ENCODE results near the gene EYS. TPM values are rescaled to one million over a fixed set of nuclear protein-coding genes. Genes with fewer than 3 reads are reported as not detected.

EYS gene
- total RNA-seq, 1 experiment from 2014 or later = not detected

- H2AFZ ChIP-seq (ENCODE audit: low read depth, low read length, poor library complexity, severe bottlenecking) = no peak overlapping the region
- H3K9me2 ChIP-seq (ENCODE audit: insufficient read depth) = no peaks in the 10 kb centered on the region
- H3K79me2 ChIP-seq (ENCODE audit: insufficient read depth, low read length) = no peaks in the 10 kb centered on the region
- ChIA-PET CTCF (no interaction called here), POLR2A (no interaction called here), RAD21 (ENCODE audit: low non-redundant PET in 1 of 2, low total read pairs in 2 of 2, uncharacterized antibody in 2 of 2, unreplicated experiment in 2 of 2) (no interaction called here)
- no TSS peak for BruUV-seq (replicated peaks)
- H3K9me3 ChIP-seq (ENCODE audit: control insufficient read depth in 1 of 2, insufficient read depth in 1 of 2, low read depth in 1 of 2, low read length in 2 of 2) = peaks cover 4 to 7% of the 10 kb centered on the region in 2 experiments; a peak in 2 of 4 replicates
- no peak overlapping the region for H3K4me2 ChIP-seq (ENCODE audit: low read length)
- DNase-seq (ENCODE audit: low read depth, low spot score) (no peak), ATAC-seq (no peak)
- no peak overlapping the region for H3K9ac ChIP-seq (ENCODE audit: low read length)
- no peak overlapping the region for H3K27ac ChIP-seq (ENCODE audit: low read depth, low read length)
- H3K4me1 ChIP-seq (ENCODE audit: control insufficient read depth in 1 of 2, insufficient read depth in 2 of 2, low read length in 2 of 2) = no peaks in the 10 kb centered on the region
- H3K27me3 ChIP-seq (ENCODE audit: insufficient read depth, low read length) = no peaks in the 10 kb centered on the region
- intact Hi-C loops (cut with micrococcal nuclease) = no loop called here
- no peak overlapping the region for H3K4me3 ChIP-seq (replicated peaks in 1 of 2; ENCODE audit: low read depth in 1 of 2, low read length in 2 of 2)
- H3K36me3 ChIP-seq (ENCODE audit: control insufficient read depth in 1 of 2, insufficient read depth in 2 of 2, low read length in 2 of 2) = no peaks in the 10 kb centered on the region
- TF ChIP-seq ATF3 (IDR thresholded peaks at IDR 0.05) = no peak
- no peak for TF ChIP-seq POLR2A (IDR thresholded peaks at IDR 0.05; ENCODE audit: borderline replicate concordance, extremely low read depth, insufficient read depth, insufficient read length)
- TF ChIP-seq SRF (IDR thresholded peaks at IDR 0.05; ENCODE audit: low read depth) = no peak
- TF ChIP-seq, protein P1, sequence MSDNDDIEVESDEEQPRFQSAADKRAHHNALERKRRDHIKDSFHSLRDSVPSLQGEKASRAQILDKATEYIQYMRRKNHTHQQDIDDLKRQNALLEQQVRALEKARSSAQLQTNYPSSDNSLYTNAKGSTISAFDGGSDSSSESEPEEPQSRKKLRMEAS (IDR thresholded peaks at IDR 0.05) = no peak
- no peak for TF ChIP-seq CBX3 (IDR thresholded peaks at IDR 0.05; ENCODE audit: low read depth)
- TF ChIP-seq ELF1 (IDR thresholded peaks at IDR 0.05; ENCODE audit: borderline replicate concordance, low read depth) = no peak
- TF ChIP-seq FOSL1 (IDR thresholded peaks at IDR 0.05; ENCODE audit: low read depth) = no peak
- TF ChIP-seq ZNF274 (IDR thresholded peaks at IDR 0.05; ENCODE audit: low read depth, low read length) = no peak
- no peaks in the 10 kb centered on the region for H4K20me1 ChIP-seq (ENCODE audit: insufficient read depth)
Measured at GRCh38 chr6:64185621-64186020, 1521.4 kb downstream of the EYS start.

- Histone ChIP-seq H3K9me3 (ENCODE audit: control insufficient read depth in 1 of 2, insufficient read depth in 1 of 2, low read depth in 1 of 2, low read length in 2 of 2) (peaks cover 0 to 4% of the 10 kb centered on the region in 2 experiments; a peak in 2 of 4 replicates), H3K27me3 (ENCODE audit: insufficient read depth, low read length) (no peaks in the 10 kb centered on the region), H4K20me1 (ENCODE audit: insufficient read depth) (no peaks in the 10 kb centered on the region), H2AFZ (ENCODE audit: low read depth, low read length, poor library complexity, severe bottlenecking) (no peak overlapping the region), H3K9ac (ENCODE audit: low read length) (no peak overlapping the region), H3K4me2 (ENCODE audit: low read length) (no peak overlapping the region), H3K4me1 (ENCODE audit: control insufficient read depth in 1 of 2, insufficient read depth in 2 of 2, low read length in 2 of 2) (no peaks in the 10 kb centered on the region), H3K4me3 (replicated peaks in 1 of 2; ENCODE audit: low read depth in 1 of 2, low read length in 2 of 2) (no peak overlapping the region), H3K36me3 (ENCODE audit: control insufficient read depth in 1 of 2, insufficient read depth in 2 of 2, low read length in 2 of 2) (no peaks in the 10 kb centered on the region), H3K9me2 (ENCODE audit: insufficient read depth) (no peaks in the 10 kb centered on the region), H3K79me2 (ENCODE audit: insufficient read depth, low read length) (no peaks in the 10 kb centered on the region), H3K27ac (ENCODE audit: low read depth, low read length) (no peak overlapping the region)
- ATAC-seq (no peak), DNase-seq (ENCODE audit: low read depth, low spot score) (no peak)
- TF ChIP-seq ZFX (IDR thresholded peaks at IDR 0.05) (no peak; the same call in 1 of the 2 replicates), ZBTB33 (IDR thresholded peaks at IDR 0.05; ENCODE audit: extremely low read depth, insufficient replicate concordance, low read length) (no peak), SIN3A (IDR thresholded peaks at IDR 0.05; ENCODE audit: low read depth) (no peak)
- TF ChIP-seq, protein P1 (IDR thresholded peaks at IDR 0.05) = no peak
- TF ChIP-seq, protein P2, sequence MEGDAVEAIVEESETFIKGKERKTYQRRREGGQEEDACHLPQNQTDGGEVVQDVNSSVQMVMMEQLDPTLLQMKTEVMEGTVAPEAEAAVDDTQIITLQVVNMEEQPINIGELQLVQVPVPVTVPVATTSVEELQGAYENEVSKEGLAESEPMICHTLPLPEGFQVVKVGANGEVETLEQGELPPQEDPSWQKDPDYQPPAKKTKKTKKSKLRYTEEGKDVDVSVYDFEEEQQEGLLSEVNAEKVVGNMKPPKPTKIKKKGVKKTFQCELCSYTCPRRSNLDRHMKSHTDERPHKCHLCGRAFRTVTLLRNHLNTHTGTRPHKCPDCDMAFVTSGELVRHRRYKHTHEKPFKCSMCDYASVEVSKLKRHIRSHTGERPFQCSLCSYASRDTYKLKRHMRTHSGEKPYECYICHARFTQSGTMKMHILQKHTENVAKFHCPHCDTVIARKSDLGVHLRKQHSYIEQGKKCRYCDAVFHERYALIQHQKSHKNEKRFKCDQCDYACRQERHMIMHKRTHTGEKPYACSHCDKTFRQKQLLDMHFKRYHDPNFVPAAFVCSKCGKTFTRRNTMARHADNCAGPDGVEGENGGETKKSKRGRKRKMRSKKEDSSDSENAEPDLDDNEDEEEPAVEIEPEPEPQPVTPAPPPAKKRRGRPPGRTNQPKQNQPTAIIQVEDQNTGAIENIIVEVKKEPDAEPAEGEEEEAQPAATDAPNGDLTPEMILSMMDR (IDR thresholded peaks at IDR 0.05 in 2 of 3, conservative IDR thresholded peaks at IDR 0.05 in 1 of 3; ENCODE audit: borderline replicate concordance in 1 of 3, insufficient read depth in 1 of 3, low read depth in 2 of 3, low read length in 2 of 3) = no peak
- CTCF ChIA-PET = no interaction called here
- RAD21 ChIA-PET (ENCODE audit: low non-redundant PET in 1 of 2, low total read pairs in 2 of 2, uncharacterized antibody in 2 of 2, unreplicated experiment in 2 of 2) = no interaction called here
- POLR2A ChIA-PET = no interaction called here
- intact Hi-C loops (cut with micrococcal nuclease) = no loop called here
- BruUV-seq (replicated peaks) = no TSS peak
Measured at GRCh38 chr6:64175296-64175695, 1531.7 kb downstream of the EYS start.
